ENCODE data around the gene GPHN.

GPHN gene

DNA sequence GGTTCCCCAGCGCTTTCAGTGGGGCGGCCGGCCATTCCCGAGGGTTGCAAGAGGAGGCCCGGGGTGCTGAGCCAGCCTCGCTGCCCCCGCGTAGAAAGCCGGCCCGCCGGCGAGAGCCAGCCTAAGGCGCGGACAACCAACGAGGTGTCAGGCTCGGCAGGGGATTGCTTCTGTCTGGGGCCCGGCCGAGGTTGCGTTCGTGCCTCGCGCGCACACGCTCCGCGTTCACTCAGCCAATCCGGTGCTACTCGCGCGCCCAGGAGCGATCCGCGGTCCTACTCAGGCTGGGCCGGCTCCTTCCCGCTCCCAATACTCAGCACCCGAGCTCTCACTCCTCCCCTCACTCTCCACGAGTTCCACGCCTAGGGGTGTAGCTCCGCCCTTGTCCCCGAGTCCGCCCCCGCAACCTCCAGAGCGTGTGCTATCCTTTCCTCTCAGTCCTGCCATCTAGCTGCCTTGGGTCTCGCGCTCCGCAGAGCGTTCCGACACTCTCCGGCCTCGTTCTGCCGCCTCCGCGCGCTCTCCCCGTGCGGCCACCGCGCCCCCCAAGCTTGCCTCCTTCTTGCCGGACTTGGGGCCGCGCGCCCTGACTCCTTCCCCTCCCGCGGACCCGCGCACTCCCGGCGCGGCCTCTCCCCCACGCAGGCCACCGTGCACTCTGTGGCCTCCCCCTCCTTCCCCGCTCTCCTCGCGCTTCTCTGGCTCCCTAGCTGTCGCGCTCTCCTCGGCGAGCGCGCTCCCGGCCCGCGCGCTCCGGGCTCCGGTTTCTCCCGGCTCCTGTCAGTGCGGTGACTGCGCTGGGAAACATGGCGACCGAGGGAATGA, at the start of gene GPHN:
Gene GPHN, plus strand, starts transcription at position 426 of the 825 bp plus-strand sequence.
- DNase-seq (ENCODE audit: low read depth in 2 of 2) = peak; percentile 92 to 95

DNA sequence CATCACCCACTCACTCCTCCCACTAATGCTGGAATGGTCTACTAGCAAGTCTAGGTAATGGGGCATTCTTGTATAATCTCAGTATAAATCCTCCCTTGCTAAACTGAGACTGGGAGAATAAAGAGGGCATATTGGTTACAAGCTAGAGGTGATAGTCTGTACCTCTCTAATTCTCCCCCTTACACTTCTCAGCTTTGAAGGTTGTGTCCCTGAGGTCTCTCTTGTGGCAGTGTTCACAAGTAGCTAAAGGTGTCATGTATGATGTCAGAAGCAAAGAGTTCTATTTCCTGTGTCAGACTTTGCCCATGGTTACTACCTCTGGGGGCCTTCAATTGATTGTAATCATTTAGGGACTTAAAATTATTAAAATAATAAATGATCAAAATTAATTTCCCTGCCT, 48.3 kb upstream of the GPHN start:
- no peak for DNase-seq (ENCODE audit: low read depth in 2 of 2)

DNA sequence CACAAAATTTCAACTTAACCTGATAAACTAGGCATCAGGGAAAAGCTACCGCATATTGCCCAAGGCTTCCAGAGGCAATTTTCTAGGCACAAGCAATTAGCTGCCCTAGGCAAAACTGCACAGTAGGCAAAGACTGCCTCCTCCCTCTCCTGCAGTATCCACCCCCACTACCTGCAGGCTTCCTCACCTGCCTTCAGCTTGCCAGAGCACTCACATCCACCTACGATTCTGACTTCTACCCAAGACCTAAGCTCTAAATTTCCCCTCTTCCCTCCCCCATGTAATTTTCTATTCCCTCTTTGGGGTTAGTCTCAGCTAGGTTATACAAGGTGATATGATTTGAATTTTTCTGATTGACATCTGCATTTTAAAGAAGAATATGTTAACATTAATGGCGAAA, 43.7 kb upstream of the GPHN start:
- no peak for DNase-seq (ENCODE audit: low read depth in 2 of 2)

DNA sequence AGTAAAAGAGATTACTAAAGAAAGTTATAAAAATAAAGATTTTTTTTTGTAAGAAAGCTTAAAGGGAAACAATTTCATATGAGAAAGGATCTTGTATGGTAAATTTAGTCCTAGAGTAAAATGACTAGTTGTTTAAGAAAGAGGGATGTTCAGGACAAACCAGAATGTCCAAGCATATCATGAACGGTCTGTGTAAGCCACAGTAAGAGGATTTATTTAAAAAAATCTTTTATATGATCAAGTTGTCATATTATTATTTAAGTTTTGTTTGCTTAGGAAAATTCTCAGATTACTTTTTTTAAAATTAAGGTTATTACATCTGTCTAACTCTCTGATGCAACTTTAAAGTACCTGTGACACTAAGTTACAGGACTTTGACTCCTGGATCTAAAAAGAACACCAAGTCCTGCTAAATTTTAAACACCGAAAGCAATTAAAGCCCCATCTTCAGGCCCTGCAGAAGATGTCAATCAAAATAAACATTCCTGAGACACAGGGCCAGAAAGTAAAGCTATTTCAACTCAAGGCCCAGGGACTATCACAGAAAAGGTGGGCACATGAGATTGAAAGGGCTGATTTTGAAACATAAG, 39.1 kb upstream of the GPHN start:
- no peak for DNase-seq (ENCODE audit: low read depth in 2 of 2)

DNA sequence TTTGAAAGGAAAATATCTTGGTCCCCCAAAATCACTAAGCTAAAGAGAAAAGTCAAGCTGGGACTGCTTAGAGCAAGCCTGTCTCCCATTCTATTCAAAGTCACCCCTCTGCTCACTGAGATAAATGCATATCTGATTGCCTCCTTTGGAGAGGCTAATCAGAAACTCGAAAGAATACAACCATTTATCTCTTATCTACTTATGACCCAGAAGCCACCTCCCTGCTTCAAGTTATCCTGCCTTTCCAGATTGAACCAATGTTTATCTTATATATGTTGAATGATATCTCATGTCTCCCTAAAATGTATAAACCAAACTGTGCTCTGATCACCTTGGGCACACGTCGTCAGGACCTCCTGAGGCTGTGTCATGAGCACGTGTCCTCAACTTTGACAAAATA, 36.4 kb upstream of the GPHN start:
- DNase-seq (ENCODE audit: low read depth in 2 of 2) = no peak

DNA sequence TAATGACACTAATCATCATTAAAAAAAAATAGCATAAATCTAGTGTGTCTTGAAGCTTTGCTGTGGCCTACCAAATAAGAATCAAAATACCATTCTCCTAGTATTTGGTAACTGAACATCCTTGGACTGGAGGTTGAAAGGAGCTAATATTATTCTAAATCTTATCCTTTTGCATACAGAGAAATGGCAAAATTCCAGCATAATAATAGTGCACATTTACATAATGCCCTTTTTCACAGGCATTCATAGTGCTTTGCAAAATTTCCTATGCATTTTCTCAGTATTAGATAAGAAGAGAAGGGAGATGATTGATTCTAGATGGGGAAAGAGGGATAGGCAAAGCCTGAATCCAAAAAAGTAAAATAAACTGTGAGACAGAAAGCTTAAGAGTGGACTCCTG, 35.7 kb upstream of the GPHN start:
- no peak for DNase-seq (ENCODE audit: low read depth in 2 of 2)

DNA sequence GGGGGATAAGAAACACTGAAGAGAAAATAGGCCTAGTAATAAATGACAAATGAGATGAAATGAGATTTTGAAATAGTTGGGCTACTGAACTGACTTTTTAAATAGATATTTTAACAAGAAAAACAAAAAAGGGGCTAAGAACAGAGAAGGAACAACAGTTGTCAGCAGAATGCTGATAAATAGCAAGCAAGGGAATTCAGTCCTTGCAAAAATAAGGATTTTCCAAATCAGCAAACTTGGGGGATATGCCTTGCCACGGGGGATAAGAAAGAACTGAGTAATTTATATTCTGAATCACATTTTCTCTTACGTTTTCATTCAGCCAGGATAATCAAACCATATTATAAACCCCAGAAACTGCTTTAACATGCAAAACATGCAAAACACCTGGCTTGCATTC, 34.7 kb upstream of the GPHN start:
- no peak for DNase-seq (ENCODE audit: low read depth in 2 of 2)

DNA sequence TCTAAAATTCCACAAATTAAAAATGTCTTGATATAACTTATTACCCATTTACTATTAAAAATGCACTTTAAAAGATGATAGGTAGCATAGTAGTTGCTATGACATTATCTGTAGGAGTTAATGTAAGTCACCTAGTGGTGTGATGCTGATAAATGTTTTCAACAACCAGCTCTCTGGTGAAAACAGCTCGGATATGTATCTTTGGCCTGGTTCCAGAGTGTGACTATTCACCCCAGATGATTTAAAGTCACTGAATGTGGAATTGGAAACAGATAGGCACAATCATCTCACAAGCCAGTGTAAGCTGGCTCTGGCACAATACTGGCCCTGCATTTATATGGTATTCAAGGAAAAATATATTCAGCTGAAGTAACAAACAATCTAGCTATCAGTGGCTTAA, 31.0 kb upstream of the GPHN start:
- DNase-seq (ENCODE audit: low read depth in 2 of 2) = peak in 1 of 2 experiments; percentile 12

DNA sequence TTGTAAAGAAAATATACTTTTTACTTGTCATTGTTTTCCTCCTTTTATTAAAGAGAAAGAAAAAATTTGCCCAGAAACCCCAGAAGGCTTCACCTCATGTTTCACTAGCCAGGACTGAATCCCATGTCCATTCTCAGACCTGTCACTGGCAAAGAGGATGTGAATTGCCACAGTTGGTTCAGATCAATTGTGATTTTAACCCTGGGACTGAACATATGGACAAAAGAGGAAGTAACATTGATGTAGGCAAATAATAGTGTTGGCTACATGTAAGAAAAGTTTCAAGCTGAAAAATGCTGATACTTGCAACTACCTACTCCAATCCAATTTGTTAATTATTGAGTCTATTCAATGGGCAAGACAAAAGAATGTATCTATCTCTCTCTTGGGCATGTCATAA, 30.4 kb upstream of the GPHN start:
- DNase-seq (ENCODE audit: low read depth in 2 of 2) = no peak

DNA sequence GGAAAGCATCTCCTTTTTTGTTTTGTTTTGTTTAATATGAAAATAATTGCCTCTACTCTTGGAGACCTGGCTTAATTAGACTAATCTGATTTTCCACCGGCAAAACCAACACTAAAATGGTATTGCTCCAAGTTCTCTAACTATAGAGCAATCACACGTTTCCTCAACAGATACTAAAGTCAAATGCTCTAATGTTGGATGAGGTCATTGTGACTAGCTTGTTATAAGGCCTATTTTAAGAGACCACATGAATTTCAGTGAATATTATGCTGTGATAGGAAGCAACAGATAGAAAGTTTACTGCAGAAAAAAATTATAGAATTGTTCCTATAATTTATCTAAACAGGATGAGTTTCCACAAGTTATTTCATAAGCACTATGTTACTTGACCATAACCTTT, 25.1 kb upstream of the GPHN start:
- DNase-seq (ENCODE audit: low read depth in 2 of 2) = no peak

DNA sequence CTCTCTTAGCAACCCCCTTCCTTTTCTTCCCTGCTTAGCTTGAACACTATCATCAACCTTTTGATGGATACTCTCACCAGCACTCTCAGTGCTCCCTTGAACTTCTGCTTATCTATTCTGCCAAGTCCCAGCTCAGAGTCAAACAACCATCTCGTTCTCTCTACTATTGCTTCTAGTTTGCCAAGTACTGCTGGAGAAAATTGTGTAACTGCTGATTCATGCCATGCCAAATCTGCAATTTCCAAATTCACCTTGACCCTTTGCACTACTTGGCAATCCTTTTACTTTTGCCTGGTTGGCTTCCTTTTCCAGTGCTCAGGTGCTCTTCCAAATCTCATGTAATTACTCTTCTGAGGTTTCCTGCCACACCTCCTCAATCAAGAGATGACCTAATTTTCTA, 24.6 kb upstream of the GPHN start:
- no peak for DNase-seq (ENCODE audit: low read depth in 2 of 2)

DNA sequence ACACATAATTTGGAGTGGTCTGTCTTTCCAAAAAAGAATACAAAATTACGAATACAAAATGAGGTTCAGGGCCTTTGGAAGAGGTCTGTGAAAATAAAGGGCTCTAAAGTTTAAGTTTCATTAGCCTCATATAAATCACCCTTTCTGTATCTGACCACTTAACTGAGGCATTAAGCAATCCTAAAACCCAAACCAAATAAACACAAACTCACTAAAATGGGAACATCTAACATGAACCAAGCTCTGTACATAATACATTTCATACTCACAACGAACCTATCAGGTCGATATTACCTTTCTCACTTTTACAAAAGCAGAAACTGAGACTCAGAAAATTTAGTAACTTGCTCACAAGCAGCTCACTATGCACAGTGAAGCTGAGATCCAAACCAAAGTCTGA, 22.9 kb upstream of the GPHN start:
- no peak for DNase-seq (ENCODE audit: low read depth in 2 of 2)

DNA sequence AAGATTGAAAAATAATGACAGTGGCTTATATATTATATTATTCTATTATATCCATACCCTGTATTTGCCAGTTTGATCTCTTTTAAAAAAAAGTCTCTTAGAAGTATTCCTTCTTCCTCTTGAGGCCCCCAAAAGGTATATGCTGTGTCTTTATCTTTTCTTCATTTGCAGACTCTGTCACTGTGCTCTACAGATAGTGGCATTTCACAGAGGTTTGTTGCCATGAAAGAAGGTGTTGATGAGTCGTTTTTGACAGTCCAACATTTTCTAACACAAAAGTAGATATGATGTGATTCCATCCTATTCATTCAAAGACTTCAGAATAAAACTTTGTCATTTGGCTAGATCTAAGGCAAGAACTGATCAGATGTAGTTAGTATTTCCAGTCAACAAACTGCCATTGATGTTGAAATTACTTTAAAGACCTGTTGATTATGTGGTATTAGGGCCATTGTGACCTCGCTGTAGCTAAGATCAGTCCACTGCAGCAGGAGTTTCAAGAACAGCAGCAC, 22.0 kb upstream of the GPHN start, which contains the start of gene CCDC196:
Gene CCDC196, plus strand, starts transcription at position 462 of the 512 bp plus-strand sequence. CDS start 132 bp downstream, outside the sequence.
- DNase-seq (ENCODE audit: low read depth in 2 of 2) = no peak

DNA sequence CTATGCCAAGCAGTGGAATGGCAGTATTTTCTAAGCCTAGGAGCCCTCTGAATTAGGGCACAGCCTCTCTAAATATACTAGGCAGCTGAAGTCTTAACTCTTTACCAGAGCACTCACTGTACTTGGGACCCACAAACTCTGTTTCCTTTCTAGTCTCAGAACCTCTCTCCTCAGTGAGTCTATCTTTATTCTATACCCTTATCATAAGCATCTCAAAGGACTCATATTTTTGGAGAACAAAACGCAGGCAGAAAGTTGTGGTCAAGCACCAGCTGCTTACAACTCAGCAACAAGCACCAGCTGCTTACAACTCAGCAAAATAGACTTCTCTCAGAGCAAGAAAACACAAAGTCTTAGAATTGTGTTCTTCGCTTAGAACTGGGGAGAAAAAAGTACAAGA, 20.8 kb upstream of the GPHN start:
- DNase-seq (ENCODE audit: low read depth in 2 of 2) = no peak

DNA sequence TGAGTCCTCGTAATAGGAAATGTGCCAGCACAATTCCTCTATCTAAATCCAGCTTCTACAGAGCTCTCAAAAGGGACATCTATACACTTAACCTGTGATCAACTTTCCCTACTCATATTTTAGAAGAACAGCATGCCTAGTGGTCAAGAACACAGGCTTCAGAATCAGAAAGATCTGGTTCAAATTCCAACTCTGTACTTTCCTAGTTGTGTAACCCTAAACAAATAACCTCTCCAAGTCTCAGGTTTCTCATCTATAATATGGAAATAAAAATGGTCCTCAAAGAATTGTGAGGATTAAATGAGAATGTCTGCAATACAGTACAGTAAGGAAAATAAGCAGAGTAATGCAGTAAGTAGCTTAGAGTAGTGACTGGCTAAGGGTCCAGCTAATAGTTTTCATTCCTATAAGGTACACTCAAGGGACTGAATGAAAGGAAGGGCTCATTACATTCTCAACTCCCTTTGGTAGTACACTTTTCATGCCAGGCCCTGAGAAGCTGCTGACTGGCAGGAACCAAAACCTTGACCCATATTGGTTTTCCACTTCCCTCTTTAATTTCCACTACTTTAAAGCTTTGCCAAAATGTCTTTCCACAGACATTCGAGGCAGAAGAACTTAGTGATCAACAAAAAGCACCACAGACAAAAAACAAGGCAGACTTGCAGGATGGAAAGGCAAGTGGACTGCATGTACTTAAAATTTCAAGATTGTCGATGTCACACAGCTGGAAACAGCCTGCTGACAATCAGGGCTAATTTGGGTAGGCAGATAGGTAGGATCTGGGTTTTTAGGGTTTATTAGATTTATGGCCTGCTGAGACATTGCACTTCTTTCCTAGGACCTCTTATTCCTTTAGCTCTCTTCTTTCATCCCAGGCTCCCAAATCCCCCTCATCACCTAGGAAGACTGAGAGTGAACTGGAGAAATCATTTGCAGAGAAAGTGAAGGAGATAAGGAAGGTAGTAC, 17.5 kb upstream of the GPHN start:
- DNase-seq (ENCODE audit: low read depth in 2 of 2) = no peak

DNA sequence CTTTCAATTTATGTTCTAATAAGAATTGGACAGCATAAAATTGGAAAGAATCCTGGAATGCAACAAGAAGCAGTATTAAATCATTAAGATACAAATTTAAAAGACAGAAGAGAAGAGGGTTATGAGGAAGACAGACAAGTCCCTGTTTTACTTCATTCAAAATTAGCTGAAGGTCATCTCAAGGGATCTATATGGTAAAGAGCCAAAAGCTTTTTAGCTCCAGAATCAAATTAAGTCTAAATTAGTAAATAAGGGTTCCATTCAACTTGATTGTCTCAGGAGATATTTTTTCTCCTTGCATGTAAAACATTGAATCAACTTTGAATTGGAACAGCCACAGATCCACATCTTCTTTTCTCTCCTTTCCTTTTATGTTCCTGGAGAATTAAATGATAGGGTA, 14.2 kb upstream of the GPHN start:
- DNase-seq (ENCODE audit: low read depth in 2 of 2) = no peak

DNA sequence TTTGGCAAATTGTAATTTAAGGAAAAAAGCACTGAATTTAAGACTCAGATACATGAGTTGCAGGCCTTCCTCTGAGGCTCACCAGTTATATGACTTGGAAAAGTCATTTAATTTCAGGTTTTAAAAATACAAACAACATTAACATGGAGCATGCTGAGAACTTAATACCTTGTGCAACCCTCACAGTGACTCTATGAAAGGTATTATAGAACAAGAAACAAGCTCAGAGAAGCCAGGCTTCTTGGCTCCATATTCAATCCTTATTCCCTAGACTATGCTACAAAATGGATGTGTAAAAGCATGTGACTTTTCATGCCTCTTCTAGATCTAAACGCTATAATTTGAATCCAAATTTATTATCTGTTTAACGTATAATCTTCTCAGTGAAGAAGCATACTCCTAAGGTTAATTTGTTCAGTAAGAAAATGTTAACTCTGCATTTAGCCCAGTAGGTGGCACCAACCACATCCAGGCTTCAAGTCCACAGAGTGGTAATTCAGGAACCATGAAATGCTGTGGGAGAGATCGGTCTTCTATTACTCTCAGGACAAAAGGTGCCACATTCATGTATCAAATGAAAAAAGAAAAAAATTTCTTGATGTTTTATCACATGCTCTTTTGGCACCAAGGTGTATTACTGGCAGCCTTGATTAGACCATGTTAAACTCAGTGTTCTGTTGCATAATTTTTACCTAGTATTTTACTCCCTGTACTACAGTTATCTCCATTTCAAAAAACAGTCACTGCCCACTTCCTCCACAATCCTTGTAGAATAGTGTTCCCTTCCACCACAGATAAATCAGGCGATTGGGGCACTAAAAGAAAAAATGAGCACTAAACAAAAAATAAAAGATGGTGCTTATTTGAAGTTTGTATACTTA, 12.5 kb upstream of the GPHN start:
- DNase-seq (ENCODE audit: low read depth in 2 of 2) = no peak

DNA sequence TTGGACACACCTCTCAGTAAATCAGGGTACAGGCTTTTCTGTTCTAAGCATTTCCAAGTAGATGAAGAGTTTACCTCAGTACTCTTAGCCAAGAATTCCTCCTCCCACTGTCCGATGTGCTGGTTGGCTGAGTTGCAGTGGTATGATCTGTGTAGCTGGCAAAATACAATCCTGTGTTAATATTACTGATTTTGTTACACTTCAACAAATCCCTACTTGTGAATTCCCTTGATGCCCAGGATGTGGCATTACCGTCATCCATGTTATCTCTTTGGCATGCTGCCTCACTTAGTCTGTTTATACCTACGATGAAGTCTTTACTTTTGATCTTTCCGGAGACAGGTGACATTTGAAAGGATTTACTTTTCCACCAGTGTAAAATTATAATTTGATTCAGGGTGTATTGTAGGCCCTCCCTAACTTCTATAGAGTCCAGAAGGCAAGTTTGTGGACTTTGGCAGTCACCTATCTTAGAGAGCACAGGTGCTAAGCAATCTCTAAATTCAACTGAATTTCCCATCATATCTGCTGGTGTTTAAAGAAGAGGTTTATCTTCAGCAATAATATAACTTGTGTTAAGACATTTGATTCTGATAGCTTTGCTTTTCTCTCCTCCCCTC, 11.6 kb upstream of the GPHN start:
- DNase-seq (ENCODE audit: low read depth in 2 of 2) = no peak

DNA sequence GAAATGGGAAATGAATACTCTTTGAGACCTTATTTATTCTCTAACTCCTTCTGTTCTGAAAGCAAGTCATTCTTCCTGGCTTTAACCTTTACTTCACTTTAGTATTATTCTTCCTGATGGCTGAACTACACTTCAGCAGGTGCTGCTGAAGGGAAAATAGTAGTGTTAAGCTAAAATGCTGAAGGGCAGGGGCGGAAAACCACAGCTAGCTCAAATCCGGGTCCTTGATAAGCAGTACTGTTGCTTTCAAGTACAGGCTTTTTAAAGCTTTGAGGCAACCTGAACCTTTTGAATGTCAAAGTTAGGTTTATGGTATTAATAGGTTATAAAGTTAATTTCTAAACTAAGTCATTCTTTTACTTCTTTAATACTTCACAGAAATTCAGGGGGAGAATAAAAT, 11.0 kb upstream of the GPHN start:
- no peak for DNase-seq (ENCODE audit: low read depth in 2 of 2)

DNA sequence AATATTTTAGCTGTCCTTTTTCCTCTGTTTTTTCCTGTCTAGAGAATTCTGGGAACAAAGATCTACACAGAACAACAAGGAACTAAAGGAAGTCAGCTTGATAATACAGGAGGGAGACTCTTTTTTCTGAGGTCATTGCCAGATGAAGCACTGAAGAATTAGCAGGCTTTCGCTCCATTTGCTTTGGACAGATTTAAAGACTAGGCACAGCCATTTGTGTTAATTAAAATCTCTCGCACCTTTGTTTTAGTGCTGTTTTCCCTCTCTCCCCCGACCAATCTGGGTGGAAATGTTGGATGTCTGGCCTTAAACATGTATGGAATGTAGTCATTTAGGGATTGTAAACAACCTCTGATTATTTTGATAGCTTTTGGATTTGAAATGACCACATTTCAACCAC, 9.6 kb upstream of the GPHN start:
- no peak for DNase-seq (ENCODE audit: low read depth in 2 of 2)

DNA sequence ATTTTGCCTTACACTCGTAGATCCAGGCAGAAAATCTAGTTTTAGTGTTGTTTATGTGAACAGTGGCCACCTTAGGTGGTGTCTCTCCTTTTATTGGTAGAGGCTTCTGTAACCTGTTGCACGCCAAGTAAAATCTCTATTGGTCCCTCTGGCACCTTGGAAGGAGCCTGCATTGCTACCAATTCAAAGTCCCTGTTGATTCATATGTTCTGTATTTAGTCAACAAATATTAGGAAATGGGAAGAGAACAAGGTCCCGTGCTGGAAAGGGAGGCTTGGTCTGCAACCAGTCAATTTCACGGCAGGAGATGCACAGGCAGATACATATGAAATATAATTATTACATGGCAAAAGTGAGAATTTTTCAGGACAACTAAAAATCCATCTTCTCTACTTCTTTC, 6.4 kb upstream of the GPHN start:
- DNase-seq (ENCODE audit: low read depth in 2 of 2) = no peak
